Non-pigmented ciliary epithelial cell (primary cell): ENCODE data around the gene ZBTB44.

Experiments used
- DNase-seq: peaks from one replicate; pipeline ENCODE4 v3.0.0-alpha.2; 2010; ENCODE audit warnings: low read depth

Gene ZBTB44

DNA sequence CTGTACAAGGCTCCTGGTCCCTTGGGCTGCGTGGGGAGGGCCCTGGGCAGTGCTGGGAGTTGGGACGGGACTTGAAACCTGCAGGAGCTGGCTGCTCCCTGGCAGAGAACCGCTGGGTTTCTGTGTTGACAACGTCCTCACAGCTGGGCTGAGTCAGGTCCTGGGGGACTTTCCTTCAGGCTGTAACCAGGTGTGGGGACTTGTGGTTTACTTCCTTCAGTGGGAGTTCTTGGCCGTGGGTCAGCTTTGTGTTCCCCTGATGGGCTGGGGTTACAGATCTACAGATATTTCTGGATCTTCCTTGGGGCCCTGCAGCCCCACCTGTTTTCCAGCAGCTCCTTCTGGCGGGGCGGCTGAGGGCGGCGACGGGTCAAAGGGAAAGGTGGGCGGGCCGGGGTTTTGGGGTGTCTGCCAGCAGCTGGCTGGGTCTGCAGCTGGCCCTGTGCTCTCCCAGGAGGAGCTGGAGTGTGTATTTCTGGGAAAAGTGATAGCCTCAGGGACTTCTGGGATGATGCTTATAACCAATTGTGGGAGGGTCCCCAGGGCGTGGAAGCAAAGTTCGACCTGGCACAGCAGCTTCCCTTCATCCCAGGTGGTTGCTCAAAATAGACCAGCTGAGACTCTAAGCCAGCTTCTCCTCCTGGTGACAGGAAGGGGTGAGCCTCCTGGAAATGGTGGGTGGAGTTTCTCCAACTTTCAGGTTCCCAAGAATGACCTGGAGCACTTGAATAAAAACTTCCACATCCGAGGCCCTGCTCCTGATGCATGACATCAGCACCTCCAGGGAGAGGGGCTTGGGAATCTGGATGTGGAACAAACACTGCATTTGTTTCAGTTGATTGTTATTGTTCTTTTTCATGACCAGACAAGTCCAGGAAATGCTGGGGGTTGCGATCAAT, 136.0 kb downstream of the ZBTB44 start:
- no peak for DNase-seq

DNA sequence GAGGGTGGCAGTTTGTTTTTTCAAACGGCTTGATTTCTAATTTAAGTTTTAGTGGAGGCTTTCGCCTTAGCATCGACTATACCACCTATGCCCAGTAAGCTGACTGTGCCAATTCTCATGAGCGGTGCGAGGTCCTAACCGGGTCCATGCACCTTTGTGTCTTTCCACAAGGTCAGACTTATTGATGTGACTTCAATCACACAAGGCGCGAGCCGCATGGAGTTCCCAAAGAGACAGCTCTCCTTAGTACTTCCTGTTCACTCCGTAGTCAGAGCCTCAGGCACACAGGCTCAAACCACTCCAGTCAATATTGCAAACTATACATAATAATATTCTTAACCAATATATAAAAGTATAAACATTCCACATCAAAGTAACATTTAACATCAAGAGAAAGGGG, 136.9 kb downstream of the ZBTB44 start:
- no peak for DNase-seq
